Esophagus squamous epithelium (tissue), 4 donors: ENCODE data around the gene C16orf46.

Experiments used
- POLR2A ChIP-seq, 4 donors: fragments of 450-650 bp; IDR thresholded peaks; one replicate each; pipeline ENCODE4 v1.6.1; 2017; ENCODE audit warnings: antibody characterized with exemption in 4 of 4, mild to moderate bottlenecking in 4 of 4, moderate library complexity in 3 of 4
- TF ChIP-seq, protein P1 (sequence below), 6 experiments: fragments of 450-650 bp in 4 of 6; fragments of 200-600 bp in 2 of 6; sonication (generic) in 2 of 6; IDR thresholded peaks; one replicate each; pipeline ENCODE4 v1.5.1; 2016 to 2019; ENCODE audit warnings: antibody characterized with exemption in 6 of 6, mild to moderate bottlenecking in 4 of 6, moderate library complexity in 4 of 6

DNA sequence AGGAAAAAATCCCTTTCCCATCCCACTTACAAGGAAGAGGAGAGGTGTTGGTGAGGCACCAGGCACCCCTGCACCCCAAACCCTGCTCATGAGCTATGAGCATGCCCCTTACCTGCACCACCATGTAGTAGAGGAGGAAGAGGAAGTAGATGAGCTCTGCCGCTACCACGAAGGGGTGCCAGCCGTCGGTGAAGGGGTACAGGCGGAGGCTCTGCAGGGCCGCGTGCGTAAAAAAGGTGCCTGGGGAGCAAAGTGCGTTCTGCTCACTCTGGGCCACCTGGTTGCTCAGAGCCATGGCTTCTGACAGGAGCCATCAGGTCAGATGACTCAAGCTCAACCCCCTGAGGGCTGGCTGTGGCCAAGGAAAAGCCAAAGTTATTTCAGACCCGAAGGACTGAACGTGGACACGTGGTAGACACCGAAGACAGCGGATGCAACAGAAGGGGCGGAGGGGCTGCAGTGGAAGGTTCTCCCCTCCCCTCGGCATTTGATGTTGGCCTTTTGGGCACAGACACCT, 44.5 kb upstream of the C16orf46 start:
- TF ChIP-seq, protein P1, sequence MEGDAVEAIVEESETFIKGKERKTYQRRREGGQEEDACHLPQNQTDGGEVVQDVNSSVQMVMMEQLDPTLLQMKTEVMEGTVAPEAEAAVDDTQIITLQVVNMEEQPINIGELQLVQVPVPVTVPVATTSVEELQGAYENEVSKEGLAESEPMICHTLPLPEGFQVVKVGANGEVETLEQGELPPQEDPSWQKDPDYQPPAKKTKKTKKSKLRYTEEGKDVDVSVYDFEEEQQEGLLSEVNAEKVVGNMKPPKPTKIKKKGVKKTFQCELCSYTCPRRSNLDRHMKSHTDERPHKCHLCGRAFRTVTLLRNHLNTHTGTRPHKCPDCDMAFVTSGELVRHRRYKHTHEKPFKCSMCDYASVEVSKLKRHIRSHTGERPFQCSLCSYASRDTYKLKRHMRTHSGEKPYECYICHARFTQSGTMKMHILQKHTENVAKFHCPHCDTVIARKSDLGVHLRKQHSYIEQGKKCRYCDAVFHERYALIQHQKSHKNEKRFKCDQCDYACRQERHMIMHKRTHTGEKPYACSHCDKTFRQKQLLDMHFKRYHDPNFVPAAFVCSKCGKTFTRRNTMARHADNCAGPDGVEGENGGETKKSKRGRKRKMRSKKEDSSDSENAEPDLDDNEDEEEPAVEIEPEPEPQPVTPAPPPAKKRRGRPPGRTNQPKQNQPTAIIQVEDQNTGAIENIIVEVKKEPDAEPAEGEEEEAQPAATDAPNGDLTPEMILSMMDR (IDR thresholded peaks at IDR 0.05), result no peak
- TF ChIP-seq POLR2A (IDR thresholded peaks at IDR 0.05), result no peak
